HG03354 (cell line): ENCODE data around the gene TSPAN19.
"Not testable (repeated sequence)": the region's sequence is repeated elsewhere in the genome, so short reads cannot be mapped to it uniquely, and the experiment has no call there.

Experiments
- ATAC-seq: cut with Tn5 transposase; IDR thresholded peaks from one replicate; pipeline ENCODE4 v1.9.1; 2021; ENCODE audit warnings: mild to moderate bottlenecking; ENCODE audit not compliant: unreplicated experiment, poor library complexity, severe bottlenecking

Gene TSPAN19

DNA sequence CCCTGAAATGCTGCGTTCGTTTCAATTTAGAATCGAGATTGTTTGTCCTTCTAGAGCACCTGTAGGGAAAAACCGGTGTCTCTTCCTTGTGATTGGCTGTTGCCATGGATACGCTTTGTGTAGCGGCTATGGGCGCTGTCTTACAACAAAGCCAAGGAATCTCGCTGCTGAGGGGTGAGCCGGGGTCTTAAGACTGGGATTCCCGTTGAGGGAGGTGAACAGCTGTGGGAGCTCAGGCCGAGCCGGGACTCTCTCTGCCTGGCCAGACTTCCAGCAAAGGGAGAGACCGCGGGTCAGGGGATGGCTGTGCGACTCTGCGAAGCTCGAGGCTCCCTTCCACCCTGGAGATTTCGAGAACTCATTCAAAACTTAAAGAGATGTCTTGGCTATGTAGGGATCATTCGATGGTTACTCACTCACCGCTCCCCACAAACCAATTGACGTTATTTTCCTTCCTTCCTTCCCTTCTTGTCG, at the start of gene TSPAN19, which contains the start of gene LRRIQ1:
TSS of gene TSPAN19 (minus strand) at position 44 of the 474 bp plus-strand sequence. CDS start 6,331 bp downstream, outside the sequence.
TSS of gene LRRIQ1 (plus strand) at position 118 of the 474 bp plus-strand sequence. CDS start 1,826 bp downstream, outside the sequence.
- ATAC-seq = peak; percentile 92

DNA sequence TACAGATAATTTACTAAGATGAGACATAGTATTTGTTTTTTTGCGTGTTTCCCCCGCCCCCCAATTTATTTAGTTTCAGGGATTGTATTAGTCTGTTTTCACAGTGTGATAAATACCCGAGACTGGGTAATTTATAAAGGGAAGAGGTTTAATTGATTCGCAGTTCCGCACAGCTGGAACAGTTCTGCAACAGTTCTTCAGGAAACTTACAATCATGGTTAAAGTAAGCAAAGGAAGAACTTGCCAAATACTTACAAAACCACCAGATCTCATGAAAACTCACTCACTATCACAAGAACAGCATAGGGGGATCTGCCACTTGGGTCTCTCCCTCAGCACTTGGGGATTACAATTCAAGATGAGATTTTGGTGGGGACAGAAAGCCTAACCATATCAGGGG, 49.0 kb upstream of the TSPAN19 start:
- no peak for ATAC-seq

DNA sequence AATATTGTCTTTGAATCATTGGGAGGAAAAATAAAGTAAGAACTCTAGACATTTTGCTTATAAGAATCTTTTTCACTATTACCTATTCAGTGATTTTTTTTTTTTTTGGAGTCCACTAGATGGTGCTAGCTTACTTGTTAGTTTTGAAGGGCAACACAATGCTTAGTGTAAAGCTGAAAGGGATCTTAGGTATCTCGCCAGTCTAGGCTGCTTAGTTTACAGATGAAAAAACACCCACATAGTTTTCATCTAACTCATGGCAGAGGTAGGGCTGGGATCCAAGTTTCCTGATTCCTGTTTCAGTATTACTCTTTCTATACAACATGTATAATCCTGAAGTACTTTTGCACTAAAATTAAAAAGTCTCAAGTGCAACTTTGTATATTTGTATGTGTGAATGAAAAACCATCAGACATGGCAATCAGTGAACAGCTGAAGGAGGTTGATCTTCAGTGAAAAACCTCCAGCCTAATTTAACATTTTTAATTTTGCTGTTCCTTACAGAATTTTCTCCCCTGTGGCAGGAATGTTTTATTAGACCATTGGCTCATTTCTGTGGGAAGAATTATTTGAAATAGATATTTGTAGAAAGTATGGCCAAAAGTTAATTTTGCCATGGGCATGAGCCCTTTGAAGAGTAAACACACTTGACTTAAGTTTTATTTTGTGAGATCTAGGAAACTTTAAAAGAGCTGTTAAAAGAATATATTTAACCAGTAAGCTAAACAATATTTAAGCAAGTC, 40.8 kb upstream of the TSPAN19 start:
- ATAC-seq = peak; percentile 84

DNA sequence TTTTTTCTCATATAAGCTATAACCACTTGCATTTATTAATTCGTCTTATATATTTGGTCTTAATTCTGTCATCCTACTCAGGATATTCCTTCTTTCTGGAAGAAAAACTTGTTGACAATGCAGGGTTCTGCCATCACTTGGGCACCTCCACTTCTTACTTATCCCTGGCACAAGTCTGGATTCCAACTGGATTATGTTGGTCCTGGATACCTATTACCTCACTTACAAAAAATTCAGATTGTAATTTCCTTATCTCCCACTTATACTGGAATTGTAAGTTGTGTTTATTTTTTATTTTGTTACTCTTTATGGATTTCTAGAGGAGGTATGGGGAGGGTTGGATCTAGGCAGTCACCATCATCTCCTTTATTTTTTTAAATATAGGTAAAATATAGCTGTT, 36.7 kb upstream of the TSPAN19 start:
- no peak for ATAC-seq

DNA sequence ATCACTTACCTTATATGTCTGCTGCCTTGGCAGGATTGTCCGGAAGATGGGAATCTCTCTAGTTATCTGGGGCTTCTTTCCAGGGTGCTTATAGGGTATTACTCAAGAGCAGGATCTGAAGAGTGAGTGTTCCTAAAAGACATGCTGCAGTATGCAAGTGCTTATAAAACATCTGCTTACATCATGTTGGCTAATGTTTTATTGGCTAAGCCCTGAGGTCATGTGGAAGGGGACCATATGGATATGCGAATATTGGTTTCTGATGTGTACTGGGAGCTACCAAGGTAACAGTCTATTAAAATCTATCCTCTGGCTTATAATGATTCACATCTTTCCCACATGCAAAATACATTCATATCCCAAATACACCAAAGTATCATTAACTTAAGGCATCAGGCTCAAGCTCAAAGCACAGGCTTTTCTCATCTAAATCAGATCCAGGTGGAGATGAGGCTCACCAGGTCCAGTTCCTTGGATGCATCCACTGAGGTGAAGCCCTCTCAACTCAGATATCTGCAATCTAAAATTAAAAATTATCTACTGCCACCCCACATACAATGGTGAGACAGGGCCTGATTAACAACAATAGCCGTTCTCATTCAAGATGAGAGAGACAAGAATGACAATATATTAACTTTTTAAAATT, 29.9 kb upstream of the TSPAN19 start:
- ATAC-seq = no peak

DNA sequence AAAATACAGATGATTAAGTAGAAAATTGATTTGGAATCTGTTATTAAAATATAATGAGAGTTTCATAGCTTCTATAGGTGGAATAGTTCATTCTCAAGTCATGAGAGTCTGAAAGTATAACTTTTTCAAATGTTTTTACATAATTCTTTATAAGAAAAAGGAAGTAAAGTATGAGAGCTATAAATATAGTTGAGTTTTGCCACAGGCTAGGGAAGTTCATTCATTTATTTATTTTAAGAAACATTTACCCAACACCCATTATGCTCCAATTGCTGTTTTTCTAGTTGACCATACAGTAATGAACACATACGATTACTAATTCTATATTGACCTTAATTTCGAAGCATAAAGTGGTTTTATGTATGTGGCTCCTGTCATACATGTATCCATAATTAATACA, 24.8 kb upstream of the TSPAN19 start:
- ATAC-seq = no peak

DNA sequence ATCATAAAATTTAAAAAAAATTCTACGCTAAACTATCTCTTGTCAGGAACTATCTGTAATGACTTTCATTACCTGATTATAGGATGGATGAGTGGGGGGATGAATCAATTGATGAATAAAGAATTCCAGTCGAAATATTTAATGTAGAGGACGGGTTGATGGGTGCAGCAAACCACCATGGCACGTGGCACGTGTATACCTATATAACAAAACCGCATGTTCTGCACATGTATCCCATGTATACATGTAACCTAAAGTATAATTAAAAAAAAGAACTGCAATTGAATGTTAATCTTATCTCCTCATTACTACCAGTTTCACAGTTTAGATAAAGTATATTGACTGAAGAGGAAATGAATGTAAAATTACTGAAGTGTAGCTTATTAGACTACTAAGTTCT, 23.5 kb upstream of the TSPAN19 start:
- ATAC-seq = no peak

DNA sequence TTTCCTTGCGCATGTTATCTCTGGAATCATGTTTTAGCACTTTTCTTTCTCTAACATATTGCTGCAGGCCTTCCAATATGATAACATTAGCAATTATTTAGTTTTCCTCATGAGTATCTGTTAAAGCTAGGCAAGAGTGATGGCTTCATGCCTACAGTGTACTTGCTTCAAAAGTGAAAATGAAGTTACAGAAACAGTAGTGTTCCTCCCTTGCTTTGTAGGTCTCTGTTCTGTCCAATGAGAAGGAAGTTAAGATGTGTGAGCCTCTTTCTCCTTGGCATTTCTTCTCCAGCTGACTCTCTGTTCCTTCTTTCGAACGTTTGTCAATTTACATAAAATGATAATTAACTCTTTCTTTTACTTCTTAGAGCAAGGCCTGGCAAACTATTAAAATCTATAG, 22.3 kb upstream of the TSPAN19 start:
- ATAC-seq = no peak

DNA sequence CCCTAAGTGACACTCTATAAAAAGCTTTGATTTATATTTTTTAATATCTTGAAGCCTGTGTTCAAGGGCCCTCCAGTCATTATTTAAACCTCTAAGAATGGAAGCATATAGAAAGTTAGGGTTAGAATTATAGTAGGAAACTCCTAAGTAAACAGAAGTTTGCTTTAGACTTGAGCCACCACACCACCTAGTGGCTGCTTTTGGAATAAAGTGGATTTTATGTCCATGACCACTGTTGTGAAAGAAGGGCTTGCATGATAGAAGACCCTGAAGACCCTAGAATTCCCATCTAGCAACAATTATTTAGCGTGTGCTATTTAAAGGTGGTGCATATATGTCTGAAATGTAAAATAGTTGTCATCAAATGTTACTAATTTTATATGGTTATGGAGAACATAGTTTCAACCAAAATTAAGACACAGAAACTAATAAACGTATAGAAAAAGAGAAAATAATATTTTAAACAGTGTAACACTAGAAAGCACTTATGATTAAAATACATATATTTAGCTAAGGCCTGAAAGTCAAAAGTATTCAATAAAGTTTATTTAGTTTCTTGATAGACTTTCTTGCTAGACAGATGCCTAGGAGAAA, 21.4 kb upstream of the TSPAN19 start:
- peak; percentile 92 for ATAC-seq

DNA sequence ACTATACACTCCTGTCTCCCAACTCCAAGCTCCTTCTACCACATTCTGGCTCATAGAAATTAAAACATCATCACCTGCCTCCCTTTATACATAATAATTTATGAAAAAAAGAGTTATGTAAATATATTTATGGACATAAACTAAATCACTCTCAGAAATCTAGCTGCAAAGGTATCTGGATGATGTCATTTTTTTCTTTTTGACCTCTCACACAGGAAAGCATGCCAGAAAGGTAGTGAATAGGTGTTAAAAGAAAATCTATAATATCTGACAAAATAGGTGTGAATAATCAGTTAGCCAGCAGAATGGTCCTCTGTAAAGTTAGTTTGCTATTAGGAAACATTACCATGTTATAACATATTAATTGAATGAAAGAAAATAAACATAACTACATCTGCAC, 7.8 kb upstream of the TSPAN19 start:
- no peak for ATAC-seq

DNA sequence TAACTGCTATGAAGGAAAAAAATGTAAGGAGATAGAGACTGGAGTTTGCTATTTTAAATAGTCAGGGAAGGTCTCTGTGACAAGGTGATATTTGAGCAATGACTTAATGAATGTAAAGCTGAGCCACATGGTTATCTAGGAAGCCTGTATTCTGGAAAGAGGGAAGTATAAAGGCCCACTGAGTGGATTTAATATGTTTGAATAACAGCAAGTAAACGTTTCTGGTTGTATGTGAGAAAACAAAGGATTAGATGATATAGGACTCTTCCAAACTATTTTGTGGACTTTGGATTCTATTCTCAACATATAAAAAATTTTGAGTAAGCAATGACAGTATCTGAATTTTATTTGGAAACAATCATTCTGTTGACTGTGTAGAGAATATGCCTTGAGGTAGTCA, 5.3 kb upstream of the TSPAN19 start:
- no peak for ATAC-seq

DNA sequence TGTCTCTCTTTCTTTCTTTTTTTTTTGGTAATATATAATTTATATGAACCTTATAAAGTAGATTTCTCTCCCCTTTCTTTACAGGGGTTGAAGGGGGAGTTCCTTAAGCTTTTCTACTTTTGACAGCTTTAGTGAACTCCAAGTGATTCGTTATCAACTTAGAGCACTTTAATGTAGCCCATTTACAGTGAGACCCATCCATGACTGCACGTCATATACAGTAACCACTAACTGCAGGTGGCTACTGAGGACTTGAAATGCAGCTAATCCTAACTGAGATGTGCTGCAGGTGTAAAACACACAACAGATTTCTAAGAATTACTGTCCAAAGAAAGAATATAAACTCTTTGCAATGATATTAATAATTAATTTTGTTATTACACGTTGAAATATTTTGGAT, 656 bp upstream of the TSPAN19 start:
- ATAC-seq = peak; percentile 59

DNA sequence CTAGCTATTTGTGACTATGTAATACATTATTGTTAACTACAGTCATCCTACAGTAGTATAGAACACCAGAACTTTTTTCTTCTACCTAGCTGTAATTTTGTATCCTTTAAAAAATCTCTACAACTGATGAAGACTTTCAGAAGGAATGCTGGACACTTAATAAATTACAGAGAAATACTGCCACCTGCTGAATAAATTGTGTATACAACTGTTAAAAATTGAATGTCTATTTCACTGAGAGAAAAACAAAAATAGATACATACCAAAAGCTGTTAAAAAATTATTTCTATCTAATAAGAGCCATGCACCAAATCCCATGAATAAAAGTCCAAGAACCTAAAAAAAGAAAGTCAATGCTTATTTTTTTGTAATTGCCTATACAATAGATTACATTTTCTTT, 6.6 kb downstream of the TSPAN19 start:
- ATAC-seq = peak; percentile 47

DNA sequence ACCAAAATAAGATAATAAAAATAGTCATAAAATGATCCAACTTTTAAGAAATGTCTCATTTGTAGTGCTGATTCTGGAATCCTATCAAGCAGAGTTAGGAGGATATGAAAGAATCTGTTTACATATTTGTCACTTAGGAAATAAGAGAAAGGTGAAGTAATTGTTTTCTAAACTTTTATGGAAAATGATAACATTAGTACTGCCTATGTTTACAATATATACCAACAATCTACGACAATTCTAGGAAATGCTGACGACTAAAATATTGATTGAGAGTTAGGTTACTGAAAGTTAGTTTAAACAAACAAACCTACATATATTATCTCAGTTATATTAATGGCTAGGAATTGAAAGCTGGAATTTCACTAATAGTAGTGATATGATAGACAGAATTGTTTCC, 18.0 kb downstream of the TSPAN19 start:
- no peak for ATAC-seq

DNA sequence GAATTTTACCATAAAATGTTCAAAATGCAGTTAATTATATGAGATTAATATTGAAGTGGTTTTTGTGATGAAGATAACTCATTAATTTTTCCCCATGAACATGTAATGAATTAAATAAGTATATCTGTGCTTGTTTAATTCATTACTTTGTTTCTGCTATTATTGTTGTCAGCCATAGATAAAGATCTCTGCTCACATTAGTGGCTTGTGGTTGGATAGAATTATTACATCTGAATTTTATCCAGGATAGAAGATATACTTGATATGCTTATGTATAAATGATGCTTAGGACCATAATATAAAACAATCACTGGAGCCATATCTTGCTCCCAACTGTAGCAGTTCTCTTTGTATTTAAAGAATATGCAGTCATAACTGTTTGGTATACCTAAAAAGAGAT, 18.5 kb downstream of the TSPAN19 start:
- no peak for ATAC-seq

DNA sequence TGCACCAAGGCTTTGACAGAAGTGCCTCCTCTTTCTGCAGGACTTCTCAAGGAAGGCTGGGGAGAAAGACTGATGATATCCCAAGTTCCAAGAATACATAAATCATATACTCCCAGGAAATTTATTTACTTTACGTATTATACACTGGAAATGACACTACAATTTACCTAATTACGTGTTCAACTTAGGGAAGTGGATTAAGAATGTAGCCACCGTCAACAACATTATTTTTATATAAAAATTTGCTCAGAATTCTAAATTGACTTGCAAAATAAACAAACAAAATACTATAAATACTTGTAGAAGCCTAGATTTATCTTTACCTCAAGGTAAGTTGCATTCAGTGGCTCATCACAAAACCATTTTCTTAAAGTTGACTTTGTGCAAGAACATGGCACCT, 18.9 kb downstream of the TSPAN19 start:
- no peak for ATAC-seq

DNA sequence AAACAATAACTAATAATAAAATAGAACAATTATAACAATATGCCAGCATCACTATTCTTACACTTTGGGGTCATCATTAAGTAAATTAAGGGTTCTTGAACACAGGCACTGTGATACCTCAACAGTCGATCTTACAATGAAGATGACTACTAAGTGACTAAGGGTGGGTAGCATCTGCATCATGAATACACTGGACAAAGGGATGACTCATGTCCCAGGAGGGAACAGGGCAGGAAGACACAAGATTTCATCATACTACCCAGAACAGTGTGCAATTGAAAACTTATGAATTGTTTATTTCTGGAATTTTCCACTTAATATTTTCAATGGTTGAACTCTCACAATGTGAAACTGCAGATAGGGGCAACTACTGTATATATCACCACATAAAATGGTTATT, 19.7 kb downstream of the TSPAN19 start:
- no peak for ATAC-seq

DNA sequence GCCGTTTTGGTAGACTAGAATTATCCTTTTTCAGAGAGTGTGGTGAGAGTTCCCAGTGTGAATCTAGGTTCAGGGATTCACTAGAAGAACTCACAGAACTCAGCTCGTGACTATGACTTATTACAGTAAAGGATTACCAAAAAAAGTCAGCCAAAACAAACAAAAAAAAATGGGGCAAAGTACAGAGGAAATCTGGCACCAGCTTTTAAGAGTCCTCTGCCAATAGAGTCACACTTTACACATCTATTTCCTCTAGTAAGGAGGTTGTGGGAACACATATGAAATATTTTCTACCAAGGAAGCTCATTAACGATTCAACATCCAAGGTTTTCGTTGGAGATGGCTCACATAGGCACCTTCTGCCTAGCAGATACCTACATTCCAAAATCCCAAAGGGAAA, 28.2 kb downstream of the TSPAN19 start:
- no peak for ATAC-seq

DNA sequence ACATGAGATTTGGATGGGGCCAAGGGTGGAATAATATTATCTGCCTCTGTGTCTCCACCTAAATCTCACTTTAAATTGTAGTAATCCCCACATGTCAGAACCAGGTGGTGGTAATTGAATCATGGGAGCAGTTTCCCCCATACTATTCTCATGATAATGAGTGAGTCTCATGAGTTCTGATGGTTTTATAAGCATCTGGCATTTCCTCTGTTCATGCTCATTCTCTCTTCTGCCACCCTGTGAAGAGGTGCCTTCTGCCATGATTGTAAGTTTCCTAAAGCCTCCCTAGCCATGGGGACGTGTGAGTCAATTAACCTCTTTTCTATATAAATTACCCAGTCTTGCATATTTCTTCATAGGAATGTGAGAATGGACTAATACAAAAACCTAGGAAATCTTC, 29.9 kb downstream of the TSPAN19 start:
- no peak for ATAC-seq

DNA sequence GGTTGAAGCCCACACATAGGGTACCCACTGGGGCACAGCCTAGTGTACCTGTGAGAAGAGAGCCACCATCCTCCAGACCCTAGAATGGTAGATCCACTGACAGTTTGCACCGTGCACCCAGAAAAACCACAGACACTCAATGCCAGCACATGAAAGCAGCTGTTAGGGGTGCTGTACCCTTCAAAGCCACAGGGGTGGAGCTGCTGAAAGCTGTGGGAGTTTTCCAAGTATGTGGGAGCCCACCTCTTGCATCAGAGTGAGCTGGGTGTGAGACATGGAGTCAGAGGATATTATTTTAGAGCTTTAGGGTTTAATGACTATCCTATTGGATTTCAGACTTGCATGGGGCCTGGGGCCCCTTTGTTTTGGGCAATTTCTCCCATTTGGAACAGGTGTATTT, 30.5 kb downstream of the TSPAN19 start:
- ATAC-seq = no peak

DNA sequence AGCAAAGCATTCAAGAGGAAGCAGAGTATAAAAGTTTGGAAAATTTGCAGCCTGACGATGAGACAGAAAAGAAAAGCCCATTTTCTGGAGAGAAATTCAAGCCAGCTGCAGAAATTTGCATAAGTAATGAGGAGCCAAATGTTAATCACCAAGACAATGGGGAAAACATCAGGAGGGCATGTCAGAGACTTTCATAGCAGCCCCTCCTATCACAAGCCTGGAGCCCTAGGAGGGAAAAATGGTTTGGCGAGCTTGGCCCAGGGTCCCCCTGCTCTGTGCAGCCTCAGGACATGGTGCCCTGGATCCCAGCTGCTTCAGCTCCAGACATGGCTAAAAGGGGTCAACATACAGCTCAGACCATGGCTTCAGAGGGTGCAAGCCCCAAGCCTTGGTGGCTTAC, 31.0 kb downstream of the TSPAN19 start:
- not testable (repeated sequence) for ATAC-seq
